ENCODE measurements around the gene TSPYL1.

The TSPYL1 gene

GRCh38 chr6:116283191-116283590 lies 3.5 kb upstream of the TSPYL1 start:
- no peak for DNase-seq (ENCODE audit: low read depth, low spot score)
- H3K27me3 ChIP-seq (ENCODE audit: insufficient read depth, insufficient read length) = no peaks in the 10 kb centered on the region
- H3K4me1 ChIP-seq (ENCODE audit: insufficient read depth, insufficient read length) = no peaks in the 10 kb centered on the region
- no peak overlapping the region for H3K4me3 ChIP-seq (ENCODE audit: insufficient read length, low read depth)
- H3K9me3 ChIP-seq (ENCODE audit: insufficient read depth, low read length) = no peaks in the 10 kb centered on the region
- TF ChIP-seq ZNF274 (IDR thresholded peaks at IDR 0.05; ENCODE audit: low read depth, low read length) = no peak
- no peak for TF ChIP-seq YY1 (IDR thresholded peaks at IDR 0.05; ENCODE audit: insufficient read depth, insufficient read length)
- no peak for TF ChIP-seq SUZ12 (IDR thresholded peaks at IDR 0.05; ENCODE audit: extremely low read depth, insufficient read depth, insufficient read length)
- peaks cover 9% of the 10 kb centered on the region for H3K36me3 ChIP-seq (ENCODE audit: insufficient read depth, insufficient read length, low read length)
- H3K9ac ChIP-seq (ENCODE audit: insufficient read length, low read depth) = no peak overlapping the region

- H3K4me1 ChIP-seq (ENCODE audit: insufficient read depth, insufficient read length) = no peaks in the 10 kb centered on the region
- DNase-seq (ENCODE audit: low read depth, low spot score) = no peak
- H3K36me3 ChIP-seq (ENCODE audit: insufficient read depth, insufficient read length, low read length) = peaks cover 13% of the 10 kb centered on the region
- H3K4me3 ChIP-seq (ENCODE audit: insufficient read length, low read depth) = no peak overlapping the region
- no peaks in the 10 kb centered on the region for H3K9me3 ChIP-seq (ENCODE audit: insufficient read depth, low read length)
- H3K9ac ChIP-seq (ENCODE audit: insufficient read length, low read depth) = no peak overlapping the region
- TF ChIP-seq SUZ12 (IDR thresholded peaks at IDR 0.05; ENCODE audit: extremely low read depth, insufficient read depth, insufficient read length) = no peak
- TF ChIP-seq ZNF274 (IDR thresholded peaks at IDR 0.05; ENCODE audit: low read depth, low read length) = no peak
- TF ChIP-seq YY1 (IDR thresholded peaks at IDR 0.05; ENCODE audit: insufficient read depth, insufficient read length) = no peak
- no peaks in the 10 kb centered on the region for H3K27me3 ChIP-seq (ENCODE audit: insufficient read depth, insufficient read length)
Observed at GRCh38 chr6:116282698-116283097, 3.0 kb upstream of the TSPYL1 start.

GRCh38 chr6:116280933-116281316 lies 1.2 kb upstream of the TSPYL1 start:
- H3K9me3 ChIP-seq (ENCODE audit: insufficient read depth, low read length) = no peaks in the 10 kb centered on the region
- no peaks in the 10 kb centered on the region for H3K27me3 ChIP-seq (ENCODE audit: insufficient read depth, insufficient read length)
- TF ChIP-seq ZNF274 (IDR thresholded peaks at IDR 0.05; ENCODE audit: low read depth, low read length) = no peak
- TF ChIP-seq SUZ12 (IDR thresholded peaks at IDR 0.05; ENCODE audit: extremely low read depth, insufficient read depth, insufficient read length) = no peak
- TF ChIP-seq YY1 (IDR thresholded peaks at IDR 0.05; ENCODE audit: insufficient read depth, insufficient read length) = no peak
- no peak overlapping the region for H3K4me3 ChIP-seq (ENCODE audit: insufficient read length, low read depth)
- peaks cover 17% of the 10 kb centered on the region for H3K36me3 ChIP-seq (ENCODE audit: insufficient read depth, insufficient read length, low read length)
- no peak overlapping the region for H3K9ac ChIP-seq (ENCODE audit: insufficient read length, low read depth)
- H3K4me1 ChIP-seq (ENCODE audit: insufficient read depth, insufficient read length) = no peaks in the 10 kb centered on the region
- no peak for DNase-seq (ENCODE audit: low read depth, low spot score)

DNA sequence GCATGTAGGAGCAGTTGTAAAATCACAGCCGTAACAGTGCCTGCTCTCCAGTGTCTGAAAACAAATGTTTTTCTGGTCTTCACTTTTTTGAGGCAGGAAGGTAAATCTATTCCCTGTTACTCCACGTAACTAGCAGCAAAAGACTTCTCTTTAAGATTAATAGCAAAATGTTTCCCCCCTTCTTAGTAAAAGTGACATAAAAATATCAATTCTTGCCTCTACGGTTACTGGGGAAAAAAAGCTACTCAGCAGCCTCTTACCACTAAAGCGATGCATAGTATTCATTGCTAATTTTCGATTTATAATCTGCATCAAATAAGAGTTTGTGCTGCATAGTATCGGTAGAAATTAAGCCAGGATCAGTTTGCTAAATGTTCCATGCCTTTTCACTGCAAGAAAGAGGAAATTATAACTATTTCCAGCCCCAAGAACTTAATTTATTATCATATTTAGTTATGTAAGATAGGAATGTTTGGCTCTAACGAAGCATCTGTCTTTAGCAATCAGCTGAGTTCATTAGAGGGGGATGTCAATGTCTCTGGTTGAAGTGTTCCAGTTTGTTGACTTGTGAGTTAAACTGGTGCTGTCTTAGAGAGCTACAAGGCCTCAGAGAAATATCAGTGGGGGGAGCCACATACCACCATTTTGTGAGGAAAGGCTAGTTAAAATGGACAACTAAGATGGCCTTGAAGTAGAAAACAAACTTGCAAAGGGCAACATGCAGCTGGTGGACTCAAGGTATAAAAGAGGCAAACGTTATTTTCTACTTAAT lies 617 bp upstream of the TSPYL1 start:
- Histone ChIP-seq H3K27me3 (ENCODE audit: insufficient read depth, insufficient read length) (no peaks in the 10 kb centered on the region), H3K36me3 (ENCODE audit: insufficient read depth, insufficient read length, low read length) (peaks cover 17% of the 10 kb centered on the region), H3K4me1 (ENCODE audit: insufficient read depth, insufficient read length) (no peaks in the 10 kb centered on the region), H3K9ac (ENCODE audit: insufficient read length, low read depth) (peak overlapping the region; percentile 57), H3K9me3 (ENCODE audit: insufficient read depth, low read length) (no peaks in the 10 kb centered on the region), H3K4me3 (ENCODE audit: insufficient read length, low read depth) (peak overlapping the region; percentile 90)
- DNase-seq (ENCODE audit: low read depth, low spot score) = no peak
- TF ChIP-seq SUZ12 (IDR thresholded peaks at IDR 0.05; ENCODE audit: extremely low read depth, insufficient read depth, insufficient read length) (no peak), ZNF274 (IDR thresholded peaks at IDR 0.05; ENCODE audit: low read depth, low read length) (no peak), YY1 (IDR thresholded peaks at IDR 0.05; ENCODE audit: insufficient read depth, insufficient read length) (no peak)

- Histone ChIP-seq H3K9ac (ENCODE audit: insufficient read length, low read depth) (peak overlapping the region; percentile 94), H3K9me3 (ENCODE audit: insufficient read depth, low read length) (no peaks in the 10 kb centered on the region), H3K36me3 (ENCODE audit: insufficient read depth, insufficient read length, low read length) (peaks cover 20% of the 10 kb centered on the region), H3K4me1 (ENCODE audit: insufficient read depth, insufficient read length) (no peaks in the 10 kb centered on the region), H3K4me3 (ENCODE audit: insufficient read length, low read depth) (peak overlapping the region; percentile 90), H3K27me3 (ENCODE audit: insufficient read depth, insufficient read length) (no peaks in the 10 kb centered on the region)
- no peak for TF ChIP-seq ZNF274 (IDR thresholded peaks at IDR 0.05; ENCODE audit: low read depth, low read length)
- no peak for TF ChIP-seq YY1 (IDR thresholded peaks at IDR 0.05; ENCODE audit: insufficient read depth, insufficient read length)
- TF ChIP-seq SUZ12 (IDR thresholded peaks at IDR 0.05; ENCODE audit: extremely low read depth, insufficient read depth, insufficient read length) = no peak
- DNase-seq (ENCODE audit: low read depth, low spot score) = no peak
Observed at GRCh38 chr6:116278854-116279231, 887 bp downstream of the TSPYL1 start.

DNA sequence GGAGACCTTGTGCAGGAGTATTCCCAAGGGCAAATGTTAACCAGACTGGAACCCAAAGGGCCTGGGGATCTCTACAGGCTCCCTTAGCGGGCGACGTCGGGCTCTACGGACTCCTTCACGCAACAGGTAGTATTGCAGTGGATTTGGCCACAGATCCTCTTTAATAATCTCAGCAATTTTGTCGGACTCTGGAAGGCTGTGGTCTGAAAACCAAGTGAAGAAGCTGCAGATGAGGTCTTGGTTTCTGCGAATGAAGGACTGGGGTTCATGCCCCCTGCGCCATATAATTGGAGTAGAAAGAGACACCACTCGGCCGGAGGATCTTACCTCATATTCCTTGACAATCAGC lies 1.3 kb downstream of the TSPYL1 start:
- Histone ChIP-seq H3K9ac (ENCODE audit: insufficient read length, low read depth) (no peak overlapping the region), H3K9me3 (ENCODE audit: insufficient read depth, low read length) (no peaks in the 10 kb centered on the region), H3K4me3 (ENCODE audit: insufficient read length, low read depth) (peak overlapping the region; percentile 90), H3K4me1 (ENCODE audit: insufficient read depth, insufficient read length) (no peaks in the 10 kb centered on the region), H3K27me3 (ENCODE audit: insufficient read depth, insufficient read length) (no peaks in the 10 kb centered on the region), H3K36me3 (ENCODE audit: insufficient read depth, insufficient read length, low read length) (peaks cover 21% of the 10 kb centered on the region)
- no peak for DNase-seq (ENCODE audit: low read depth, low spot score)
- TF ChIP-seq ZNF274 (IDR thresholded peaks at IDR 0.05; ENCODE audit: low read depth, low read length) (no peak), SUZ12 (IDR thresholded peaks at IDR 0.05; ENCODE audit: extremely low read depth, insufficient read depth, insufficient read length) (no peak), YY1 (IDR thresholded peaks at IDR 0.05; ENCODE audit: insufficient read depth, insufficient read length) (no peak)

- TF ChIP-seq SUZ12 (IDR thresholded peaks at IDR 0.05; ENCODE audit: extremely low read depth, insufficient read depth, insufficient read length) (no peak), YY1 (IDR thresholded peaks at IDR 0.05; ENCODE audit: insufficient read depth, insufficient read length) (no peak), ZNF274 (IDR thresholded peaks at IDR 0.05; ENCODE audit: low read depth, low read length) (no peak)
- peak overlapping the region; percentile 42 for H3K9ac ChIP-seq (ENCODE audit: insufficient read length, low read depth)
- peak overlapping the region; percentile 34 for H3K4me3 ChIP-seq (ENCODE audit: insufficient read length, low read depth)
- no peak for DNase-seq (ENCODE audit: low read depth, low spot score)
- peaks cover 26% of the 10 kb centered on the region for H3K36me3 ChIP-seq (ENCODE audit: insufficient read depth, insufficient read length, low read length)
- H3K27me3 ChIP-seq (ENCODE audit: insufficient read depth, insufficient read length) = no peaks in the 10 kb centered on the region
- H3K4me1 ChIP-seq (ENCODE audit: insufficient read depth, insufficient read length) = no peaks in the 10 kb centered on the region
- H3K9me3 ChIP-seq (ENCODE audit: insufficient read depth, low read length) = no peaks in the 10 kb centered on the region
Observed at GRCh38 chr6:116277124-116277523, 2.6 kb downstream of the TSPYL1 start.

Data from NT2/D1 (cell line).